ENCODE measurements around the gene F2RL2.

F2RL2 gene

GRCh38 chr5:76571559-76571958 is 51.6 kb downstream of the F2RL2 start:
- no peak for DNase-seq (ENCODE audit: extremely low spot score)
- ChIA-PET CTCF (interaction anchor here (0.7 kb wide), 2 partner anchors 268 to 813 kb away, joined by 3 read pairs; no protein-coding TSS in a partner anchor), POLR2A (no interaction called here)
- TF ChIP-seq ELF4 (IDR thresholded peaks at IDR 0.05) (no peak), HDGF (IDR thresholded peaks at IDR 0.05; ENCODE audit: borderline replicate concordance) (no peak), FOXA1 (IDR thresholded peaks at IDR 0.05) (no peak), FOXK2 (IDR thresholded peaks at IDR 0.05) (no peak), SUZ12 (IDR thresholded peaks at IDR 0.05) (no peak), BHLHE40 (IDR thresholded peaks at IDR 0.05; ENCODE audit: borderline replicate concordance) (no peak)

GRCh38 chr5:76570153-76570552 is 53.0 kb downstream of the F2RL2 start:
- ChIA-PET POLR2A (no interaction called here), CTCF (interaction anchor here (0.7 kb wide), 1 partner anchor 416 kb away, joined by 6 read pairs; no protein-coding TSS in a partner anchor)
- DNase-seq (ENCODE audit: extremely low spot score): no peak
- TF ChIP-seq TARDBP (IDR thresholded peaks at IDR 0.05): no peak
- TF ChIP-seq BHLHE40 (IDR thresholded peaks at IDR 0.05; ENCODE audit: borderline replicate concordance): no peak
- no peak for TF ChIP-seq CTBP1 (IDR thresholded peaks at IDR 0.05; ENCODE audit: borderline replicate concordance)
- no peak for TF ChIP-seq LEF1 (IDR thresholded peaks at IDR 0.05; ENCODE audit: borderline replicate concordance)
